Measurements from ENCODE around the gene SDCCAG8.

The SDCCAG8 gene

DNA sequence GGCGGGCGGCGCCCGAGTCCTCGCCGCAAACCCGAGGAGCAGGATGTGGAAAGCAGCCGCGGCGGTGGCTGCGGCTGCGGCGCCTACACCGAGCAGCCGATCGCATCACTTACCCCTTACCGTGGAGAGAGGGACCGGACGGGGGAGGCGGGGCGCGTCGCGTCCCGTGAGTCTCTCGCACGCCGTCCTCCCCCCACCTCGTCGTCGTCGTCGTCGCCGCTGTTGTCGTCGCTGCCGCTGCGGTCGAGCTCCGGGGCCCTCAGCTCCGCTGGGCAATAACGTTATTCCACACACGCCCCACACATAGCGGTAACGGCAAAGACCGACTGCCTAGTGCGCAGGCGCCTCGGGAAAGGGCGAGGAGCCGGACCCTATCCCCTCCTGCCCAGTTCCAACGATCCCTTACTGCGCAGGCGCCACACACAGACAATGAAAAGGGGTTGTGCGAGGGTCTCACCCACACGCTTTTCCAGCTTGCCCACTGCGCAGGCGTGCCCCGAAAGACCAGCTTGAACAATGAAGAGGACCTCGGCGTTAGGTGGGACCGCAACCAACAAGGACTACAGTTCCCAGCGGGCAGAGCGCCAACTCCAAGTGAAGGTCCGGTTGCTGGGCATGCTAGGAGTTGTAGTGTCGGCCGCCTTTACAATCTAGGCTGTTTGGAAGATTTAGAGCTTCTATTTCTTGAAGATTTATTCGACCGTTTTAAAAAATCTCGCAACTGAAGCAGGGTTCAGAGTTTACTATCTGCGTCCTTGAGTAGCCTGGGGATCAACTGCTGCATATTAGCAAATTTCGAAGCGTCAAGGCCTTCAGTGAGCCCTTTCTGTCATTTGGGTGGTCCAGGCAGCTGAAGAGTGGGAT, 682 bp upstream of the SDCCAG8 start, which contains the start of gene CEP170:
Gene CEP170, minus strand, starts transcription at position 355 of the 864 bp plus-strand sequence. CDS start 30,001 bp downstream, outside the sequence.
- peak; percentile 90 for DNase-seq

GRCh38 chr1:243256590-243256989, 749 bp downstream of the SDCCAG8 start:
- DNase-seq, result no peak

GRCh38 chr1:243257189-243257588, 1.3 kb downstream of the SDCCAG8 start:
- DNase-seq, result no peak

- DNase-seq, result no peak
These were observed 2.9 kb downstream of the SDCCAG8 start for GRCh38 chr1:243258731-243259130.

DNA sequence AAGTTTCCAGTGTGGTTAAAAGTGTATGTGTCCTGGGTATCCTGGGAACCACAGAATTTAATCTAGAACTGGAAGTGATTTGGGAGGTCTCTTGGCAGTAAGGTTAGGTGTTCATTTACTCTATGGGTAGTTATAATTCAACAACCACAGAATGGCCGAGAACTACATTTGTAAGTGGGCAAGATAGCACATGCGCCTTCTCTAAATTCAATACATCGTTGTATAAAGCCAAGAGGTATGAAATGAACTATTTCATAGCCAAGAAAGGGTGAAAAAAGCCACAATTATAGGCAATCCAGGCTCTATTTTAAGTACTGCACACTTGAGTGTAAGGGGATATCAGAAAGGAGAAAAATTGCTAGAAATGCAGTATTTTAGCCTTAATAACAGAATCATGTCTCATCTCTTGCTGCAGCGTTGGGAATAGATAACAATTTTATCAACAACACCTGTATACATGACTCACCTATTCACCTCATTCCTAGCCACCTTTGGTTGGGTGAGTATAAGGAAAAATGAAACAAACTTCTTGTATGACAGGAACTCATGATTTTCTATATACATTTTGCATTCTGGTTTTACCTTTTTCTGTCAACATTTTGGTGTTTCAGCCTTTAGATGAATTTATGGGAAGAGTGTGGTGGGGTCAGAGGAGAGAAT, 4.5 kb downstream of the SDCCAG8 start:
- no peak for DNase-seq

DNA sequence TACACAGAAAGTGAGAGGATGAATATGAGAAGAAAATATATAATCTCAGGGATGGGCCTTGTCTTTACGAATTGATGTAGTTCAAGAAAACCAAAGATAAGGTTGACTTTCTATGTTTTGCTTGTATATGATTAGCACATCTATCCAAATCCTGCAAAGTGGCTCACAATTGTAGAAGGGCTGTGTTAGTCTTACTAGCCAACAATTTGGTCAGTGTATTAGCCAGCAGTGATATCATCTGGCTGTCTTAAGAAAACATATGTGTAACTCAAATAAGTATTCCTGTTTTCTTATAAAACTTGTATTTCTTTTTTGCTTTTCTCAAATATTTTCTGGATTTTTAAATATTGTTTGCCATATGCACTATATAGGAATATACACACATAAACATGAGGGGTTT, 5.5 kb downstream of the SDCCAG8 start:
- DNase-seq, result no peak

- DNase-seq, result no peak
These were observed 8.9 kb downstream of the SDCCAG8 start for GRCh38 chr1:243264717-243265116.

DNA sequence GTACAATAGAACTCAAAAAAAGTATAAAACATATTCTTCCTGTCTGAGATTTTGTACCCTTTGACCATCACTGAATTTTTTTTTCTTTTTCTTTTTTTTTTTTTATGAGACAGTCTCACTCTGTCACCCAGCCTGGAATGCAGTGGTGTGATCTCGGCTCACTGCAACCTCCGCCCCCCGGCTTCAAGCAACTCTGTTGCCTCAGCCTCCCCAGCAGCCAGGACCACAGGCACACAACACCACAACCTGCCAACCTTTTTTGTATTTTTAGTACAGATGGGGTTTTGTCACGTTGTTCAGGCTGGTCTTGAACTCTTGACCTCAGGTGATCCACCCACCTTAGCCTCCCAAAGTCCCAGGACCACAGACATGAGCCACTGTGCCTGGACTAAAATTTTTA, 10.4 kb downstream of the SDCCAG8 start:
- DNase-seq, result no peak

DNA sequence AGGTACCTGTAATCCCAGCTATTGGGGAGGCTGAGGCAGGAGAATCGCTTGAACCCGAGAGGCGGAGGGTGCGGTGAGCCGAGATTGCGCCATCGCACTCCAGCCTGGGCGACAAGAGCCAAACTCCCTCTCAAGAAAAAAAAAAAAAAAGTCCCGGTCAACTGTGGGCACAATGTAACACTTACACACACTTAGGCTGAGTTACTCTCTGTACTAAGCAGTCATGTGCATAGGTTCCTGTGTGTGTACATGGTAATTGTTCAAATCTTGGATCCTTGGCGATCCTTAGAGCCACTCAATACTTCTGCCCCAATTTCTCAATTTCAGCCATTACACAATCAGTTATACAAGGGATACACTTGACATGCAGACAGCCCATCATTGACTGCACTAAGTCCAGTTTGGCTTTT, 11.6 kb downstream of the SDCCAG8 start:
- no peak for DNase-seq

GRCh38 chr1:243267914-243268653, 12.2 kb downstream of the SDCCAG8 start:
- no peak for DNase-seq

DNA sequence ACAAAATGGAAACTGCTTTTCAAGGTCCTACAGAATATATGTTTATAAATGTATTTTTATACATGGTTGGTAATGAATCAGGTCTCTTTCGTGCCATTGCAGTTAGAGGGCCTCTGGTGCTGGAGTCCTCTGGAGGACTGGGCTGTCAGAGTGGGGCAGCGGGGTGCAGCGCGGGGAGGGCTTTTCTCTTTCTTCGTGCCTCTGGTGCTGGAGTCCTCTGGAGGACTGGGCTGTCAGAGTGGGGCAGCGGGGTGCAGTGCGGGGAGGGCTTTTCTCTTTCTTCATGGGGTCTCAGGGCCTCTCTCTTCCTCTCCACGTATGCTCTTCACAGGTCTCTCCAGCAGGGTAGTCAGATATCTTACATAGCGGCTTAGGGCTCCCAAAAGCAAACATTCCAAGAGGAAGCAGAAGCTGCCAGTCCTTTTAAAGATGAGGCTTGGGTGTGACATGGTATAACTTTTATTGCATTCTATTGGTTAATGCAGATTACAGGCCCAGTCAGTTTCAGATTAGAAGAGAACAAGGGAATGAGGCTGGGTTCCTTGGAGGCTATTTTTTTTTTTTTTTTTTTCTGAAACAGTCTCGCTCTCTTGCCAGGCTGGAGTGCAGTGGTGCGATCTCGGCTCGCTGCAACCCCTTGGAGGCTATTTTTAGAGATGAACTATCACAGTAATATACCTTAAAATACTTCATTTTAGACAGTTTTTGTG, 13.1 kb downstream of the SDCCAG8 start:
- DNase-seq, result no peak

DNA sequence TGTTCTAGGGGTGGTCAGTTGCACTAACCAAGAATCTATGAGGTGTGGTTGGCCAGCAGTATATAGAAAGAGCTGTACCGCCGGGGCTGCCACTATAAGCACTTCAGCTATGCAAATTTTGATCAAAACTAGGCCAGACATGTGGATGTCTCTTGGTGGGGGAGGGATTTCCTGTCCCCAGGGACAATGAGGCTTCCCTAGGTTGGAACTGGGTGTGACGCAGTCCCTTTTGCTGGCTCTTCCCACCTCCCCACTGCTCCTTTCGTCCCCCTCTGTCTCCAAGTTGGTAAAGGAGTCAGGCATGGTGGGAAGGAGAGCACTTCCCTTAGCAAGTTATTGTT, 13.6 kb downstream of the SDCCAG8 start:
- DNase-seq, result no peak

GRCh38 chr1:243270097-243270864, 14.4 kb downstream of the SDCCAG8 start:
- DNase-seq, result no peak

DNA sequence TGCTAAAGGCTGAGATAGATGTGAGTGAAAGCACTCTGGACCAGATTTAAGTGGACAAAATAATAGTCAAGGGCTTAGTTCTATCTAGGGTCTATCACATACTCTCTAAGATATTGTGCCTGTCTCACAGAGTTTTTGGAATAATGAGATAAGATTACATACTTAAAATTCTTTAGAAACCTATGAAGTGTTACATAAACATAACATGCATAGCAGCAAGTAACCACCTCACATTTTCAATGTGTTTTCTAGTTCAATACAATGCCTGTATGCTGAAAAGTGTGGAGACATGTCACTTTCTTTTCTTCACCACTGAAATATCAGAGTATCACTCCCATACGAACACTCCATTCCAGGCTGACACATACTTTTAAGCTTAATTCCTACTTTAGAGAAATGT, 16.2 kb downstream of the SDCCAG8 start:
- DNase-seq, result no peak

DNA sequence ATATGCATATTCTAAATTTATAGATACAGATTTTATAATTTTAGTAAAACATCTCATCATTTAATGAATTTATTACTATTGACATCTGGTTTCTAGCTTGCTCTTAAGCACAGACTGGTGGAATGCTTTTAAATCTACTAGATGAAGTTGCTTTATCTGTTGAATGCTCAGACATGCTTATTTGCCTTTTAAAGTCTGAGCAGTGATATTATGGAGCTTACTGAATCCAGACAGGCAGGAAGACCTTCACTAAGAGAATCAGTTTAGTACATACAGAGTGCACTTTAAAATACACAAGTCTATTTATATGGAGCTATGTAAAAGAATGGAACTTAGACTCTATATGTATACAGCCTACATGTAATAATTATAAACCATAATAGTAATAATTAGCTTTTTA, 16.6 kb downstream of the SDCCAG8 start:
- no peak for DNase-seq

GRCh38 chr1:243273506-243273905, 17.7 kb downstream of the SDCCAG8 start:
- no peak for DNase-seq

DNA sequence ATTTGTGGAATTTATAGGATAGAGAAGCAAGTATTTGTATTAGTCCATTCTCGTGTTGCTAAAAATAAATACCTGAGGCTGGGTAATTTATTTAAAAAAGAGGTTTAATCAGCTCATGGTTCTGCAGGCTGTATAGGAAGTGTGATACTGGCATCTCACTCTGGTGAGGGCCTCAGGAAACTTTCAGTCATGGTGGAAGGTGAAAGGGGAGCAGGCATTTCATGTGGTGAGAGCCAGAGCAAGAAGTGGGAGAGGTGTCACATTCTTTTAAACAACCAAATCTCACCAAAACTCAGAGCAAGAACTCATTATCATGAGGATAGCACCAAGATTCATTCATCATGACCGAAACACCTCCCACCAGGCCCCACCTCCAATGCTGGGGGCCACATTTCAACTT, 18.1 kb downstream of the SDCCAG8 start:
- no peak for DNase-seq

DNA sequence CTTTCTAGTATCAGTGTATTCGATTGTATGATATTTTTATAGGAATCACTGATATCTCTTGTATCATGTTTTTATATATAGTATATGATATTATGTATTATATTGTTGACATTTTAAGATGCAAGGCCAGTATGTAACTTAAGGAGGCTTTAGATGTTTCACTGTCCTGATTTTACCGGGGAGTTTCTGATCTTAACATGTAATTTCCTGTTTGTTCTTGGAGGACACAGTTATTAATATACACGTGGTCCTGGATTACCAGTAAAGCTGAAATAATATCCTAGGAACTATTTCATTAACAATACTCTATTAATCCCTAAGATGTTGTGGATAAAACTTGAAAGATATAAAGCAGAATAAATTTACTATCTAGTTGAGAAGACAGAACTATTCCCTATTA, 19.5 kb downstream of the SDCCAG8 start:
- DNase-seq, result no peak

DNA sequence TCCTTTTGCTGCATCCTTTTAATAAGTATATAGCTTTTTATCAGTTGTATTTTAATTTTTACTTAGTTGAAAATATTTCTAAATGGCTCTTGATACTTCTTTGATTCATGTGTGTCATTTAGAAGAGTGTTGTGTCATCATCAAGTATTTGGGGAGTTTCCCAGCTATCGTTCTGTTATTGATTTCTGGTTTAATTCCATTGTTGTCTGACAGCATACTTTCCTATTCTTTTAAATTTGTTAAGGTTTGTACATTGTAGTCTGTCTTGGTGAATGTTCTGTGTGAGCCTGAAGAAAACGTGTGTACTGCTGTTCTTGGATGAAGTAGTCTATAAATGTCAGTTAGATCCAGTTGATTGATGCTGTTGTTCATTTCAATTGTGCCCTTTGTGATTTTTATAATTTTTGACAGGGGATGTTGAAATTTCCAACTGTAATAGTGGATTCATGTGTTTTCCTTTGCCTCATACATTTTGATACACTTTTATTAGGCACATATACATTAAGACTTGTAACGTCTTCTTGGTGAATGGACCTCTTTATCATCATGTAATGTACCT, 24.8 kb downstream of the SDCCAG8 start:
- no peak for DNase-seq

DNA sequence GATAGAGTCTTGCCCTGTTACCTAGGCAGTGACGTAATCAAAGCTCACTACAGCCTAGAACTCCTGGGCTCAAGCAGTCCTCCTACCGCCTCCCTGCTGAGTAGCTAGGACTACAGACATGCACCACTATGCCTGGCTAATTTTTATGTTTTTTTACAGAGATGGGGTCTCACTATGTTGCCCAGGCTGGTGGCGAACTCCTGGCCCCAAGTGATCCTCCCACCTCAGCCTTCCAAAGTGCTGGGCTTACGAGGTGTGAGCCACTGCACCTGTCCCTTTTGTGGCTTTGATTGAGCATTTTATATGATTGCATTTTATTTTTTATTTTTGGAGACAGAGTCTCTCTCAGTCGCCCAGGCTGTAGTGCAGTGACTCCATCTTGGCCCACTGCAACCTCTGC, 25.8 kb downstream of the SDCCAG8 start:
- no peak for DNase-seq

DNA sequence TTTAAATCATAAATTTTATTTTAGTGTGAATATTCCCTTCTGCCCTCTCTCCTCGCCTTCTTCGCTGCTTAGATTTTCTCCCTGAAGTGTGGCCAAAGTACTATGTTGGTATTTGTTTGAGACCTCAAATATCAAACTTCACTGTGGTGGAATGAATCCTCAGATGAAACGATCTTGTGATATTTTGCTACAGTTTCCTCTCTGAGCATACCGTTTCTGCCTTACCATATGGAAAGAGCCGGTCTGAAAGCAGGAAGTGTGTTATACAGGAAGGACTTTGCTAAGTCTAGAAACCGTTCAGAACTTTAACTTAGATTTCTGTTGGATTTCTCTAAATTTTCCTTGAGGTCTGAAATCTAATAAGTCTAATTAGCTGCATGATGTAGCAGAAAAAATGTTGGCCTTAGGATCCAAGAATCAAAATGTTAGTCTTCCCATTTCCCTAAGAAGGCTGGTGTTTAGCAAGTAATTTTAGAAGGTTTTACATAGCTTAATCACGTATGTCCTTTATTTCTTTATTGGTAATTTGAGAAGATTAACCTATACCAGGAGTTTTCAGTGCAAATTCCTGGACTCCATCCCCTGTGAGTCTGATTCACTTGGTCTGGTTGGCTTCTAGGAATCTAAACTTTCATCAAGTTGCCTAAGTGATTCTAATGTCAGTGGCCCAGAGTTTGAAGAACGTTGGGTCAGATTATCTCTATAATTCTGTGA, 30.7 kb downstream of the SDCCAG8 start:
- DNase-seq, result no peak
